GM12875 (cell line): ENCODE measurements around the gene SHD.

Source experiments
- H3K4me3 ChIP-seq: one replicate; pipeline ENCODE4 v1.5.1; 2011; ENCODE audit warnings: low read depth, low read length, control low read depth
- TF ChIP-seq, protein P1 (sequence below): IDR thresholded peaks from 2 replicates; pipeline ENCODE4 v1.5.1; 2011; ENCODE audit warnings: low read depth, mild to moderate bottlenecking, control low read depth, inconsistent platforms, low read length, moderate library complexity, borderline replicate concordance; ENCODE audit not compliant: insufficient read depth

The SHD gene

DNA sequence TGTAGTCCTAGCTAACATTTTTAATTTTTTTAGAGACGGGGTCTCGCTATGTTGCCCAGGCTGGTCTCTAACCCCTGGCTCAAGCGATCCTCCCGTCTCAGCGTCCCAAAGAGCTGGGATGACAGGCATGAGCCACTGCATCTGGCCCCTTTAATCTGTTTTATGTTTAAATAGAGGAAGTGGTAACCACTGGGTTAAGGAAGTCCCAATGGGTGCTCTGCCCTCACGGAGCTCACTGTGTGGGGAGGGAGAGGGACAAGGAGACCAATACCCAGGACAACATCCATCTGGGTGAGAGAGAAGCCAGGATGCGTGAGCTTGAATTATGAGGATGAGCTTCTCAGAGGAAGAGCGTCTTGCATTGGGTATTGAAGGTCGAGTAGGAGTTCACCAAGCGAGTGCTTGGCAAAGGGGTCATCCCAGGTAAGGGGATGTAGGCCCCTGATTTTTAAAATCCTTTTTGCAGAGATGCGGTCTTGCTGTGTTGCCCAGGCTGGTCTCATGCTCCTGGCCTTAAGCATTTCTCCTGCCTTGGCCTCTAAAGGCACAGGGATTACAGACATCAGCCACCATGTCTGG, 18.4 kb upstream of the SHD start:
- TF ChIP-seq, protein P1, sequence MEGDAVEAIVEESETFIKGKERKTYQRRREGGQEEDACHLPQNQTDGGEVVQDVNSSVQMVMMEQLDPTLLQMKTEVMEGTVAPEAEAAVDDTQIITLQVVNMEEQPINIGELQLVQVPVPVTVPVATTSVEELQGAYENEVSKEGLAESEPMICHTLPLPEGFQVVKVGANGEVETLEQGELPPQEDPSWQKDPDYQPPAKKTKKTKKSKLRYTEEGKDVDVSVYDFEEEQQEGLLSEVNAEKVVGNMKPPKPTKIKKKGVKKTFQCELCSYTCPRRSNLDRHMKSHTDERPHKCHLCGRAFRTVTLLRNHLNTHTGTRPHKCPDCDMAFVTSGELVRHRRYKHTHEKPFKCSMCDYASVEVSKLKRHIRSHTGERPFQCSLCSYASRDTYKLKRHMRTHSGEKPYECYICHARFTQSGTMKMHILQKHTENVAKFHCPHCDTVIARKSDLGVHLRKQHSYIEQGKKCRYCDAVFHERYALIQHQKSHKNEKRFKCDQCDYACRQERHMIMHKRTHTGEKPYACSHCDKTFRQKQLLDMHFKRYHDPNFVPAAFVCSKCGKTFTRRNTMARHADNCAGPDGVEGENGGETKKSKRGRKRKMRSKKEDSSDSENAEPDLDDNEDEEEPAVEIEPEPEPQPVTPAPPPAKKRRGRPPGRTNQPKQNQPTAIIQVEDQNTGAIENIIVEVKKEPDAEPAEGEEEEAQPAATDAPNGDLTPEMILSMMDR = no peak
- no peak overlapping the region for H3K4me3 ChIP-seq

DNA sequence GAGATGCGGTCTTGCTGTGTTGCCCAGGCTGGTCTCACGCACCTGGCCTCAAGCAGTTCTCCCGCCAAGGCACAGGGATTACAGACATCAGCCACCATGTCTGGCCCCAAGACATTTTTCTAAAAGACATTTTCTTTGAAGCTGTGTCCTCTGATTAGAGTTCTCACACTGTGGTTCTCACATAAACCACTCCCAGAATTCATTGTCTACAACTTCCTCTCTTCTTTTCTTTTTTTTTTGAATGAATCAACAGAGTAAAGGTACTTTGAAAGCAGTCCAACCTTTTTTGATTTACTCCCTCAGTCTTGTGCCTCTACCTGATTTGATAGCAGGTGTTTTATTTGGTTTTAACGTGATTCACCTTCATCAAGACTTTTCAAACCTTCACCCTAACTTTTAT, 14.3 kb upstream of the SHD start:
- no peak overlapping the region for H3K4me3 ChIP-seq
- TF ChIP-seq, protein P1 = no peak

DNA sequence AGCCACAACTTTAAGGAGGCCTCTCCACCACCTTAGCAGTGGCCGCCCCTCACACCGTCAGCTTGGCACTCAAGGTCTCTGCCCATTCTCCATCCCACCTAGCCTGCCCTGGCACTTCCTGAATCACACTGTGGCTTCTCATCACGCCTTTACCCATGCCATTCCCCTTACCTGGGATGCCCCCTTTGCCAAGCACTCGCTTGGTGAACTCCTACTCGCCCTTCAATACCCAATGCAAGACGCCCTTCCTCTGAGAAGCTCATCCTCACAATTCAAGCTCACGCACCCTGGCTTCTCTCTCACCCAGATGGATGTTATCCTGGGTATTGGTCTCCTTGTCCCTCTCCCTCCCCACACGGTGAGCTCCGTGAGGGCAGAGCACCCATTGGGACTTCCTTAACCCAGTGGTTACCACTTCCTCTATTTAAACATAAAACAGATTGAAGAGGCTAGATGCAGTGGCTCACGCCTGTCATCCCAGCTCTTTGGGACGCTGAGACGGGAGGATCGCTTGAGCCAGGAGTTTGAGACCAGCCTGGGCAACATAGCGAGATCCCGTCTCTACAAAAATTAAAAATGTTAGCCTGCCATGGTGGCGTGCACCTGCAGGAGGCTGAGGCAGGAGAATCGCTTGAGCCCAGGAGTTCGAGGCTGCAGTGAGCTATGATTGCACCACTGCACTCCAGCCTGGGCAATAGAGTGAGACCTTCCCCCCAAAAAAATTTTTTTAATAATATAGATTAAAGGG, 12.6 kb upstream of the SHD start:
- no peak overlapping the region for H3K4me3 ChIP-seq
- TF ChIP-seq, protein P1 = no peak

DNA sequence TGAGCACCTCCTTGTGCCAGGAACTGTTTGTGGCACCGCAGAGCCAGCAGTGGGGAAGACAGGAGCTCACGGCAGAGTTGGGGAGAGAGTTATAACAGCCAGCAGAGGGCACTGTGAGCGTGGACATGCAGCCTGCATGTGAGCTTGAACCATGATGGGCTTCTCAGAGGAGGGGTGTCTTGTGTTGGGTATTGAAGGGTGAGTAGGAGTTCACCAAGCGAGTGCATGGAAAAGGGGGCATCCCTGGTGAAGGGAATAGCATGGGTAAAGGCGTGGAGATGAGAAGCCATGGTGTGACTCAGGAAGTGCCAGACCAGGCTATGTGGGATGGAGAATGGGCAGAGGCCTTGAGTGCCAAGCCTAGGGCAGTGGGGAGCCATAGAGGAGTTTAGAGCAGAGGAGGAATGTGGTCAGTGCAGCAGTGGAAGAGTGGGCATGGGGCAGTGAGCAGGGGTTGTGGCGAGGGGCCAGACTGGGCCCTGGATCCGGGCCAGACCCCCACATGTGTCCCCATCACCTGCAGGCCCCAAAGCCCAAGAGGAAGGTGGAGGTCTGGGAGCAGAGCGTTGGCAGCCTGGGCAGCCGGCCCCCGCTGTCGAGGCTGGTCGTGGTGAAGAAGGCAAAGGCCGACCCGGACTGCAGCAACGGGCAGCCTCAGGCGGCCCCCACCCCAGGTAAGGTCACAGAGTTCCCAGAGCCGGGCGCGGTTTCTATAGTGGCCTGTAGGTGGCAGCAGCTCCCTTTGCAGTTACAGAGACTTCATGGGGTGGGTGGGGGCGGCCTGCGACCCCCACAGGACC, 11.8 kb upstream of the SHD start:
- H3K4me3 ChIP-seq = no peak overlapping the region
- TF ChIP-seq, protein P1 = peak; percentile 80

DNA sequence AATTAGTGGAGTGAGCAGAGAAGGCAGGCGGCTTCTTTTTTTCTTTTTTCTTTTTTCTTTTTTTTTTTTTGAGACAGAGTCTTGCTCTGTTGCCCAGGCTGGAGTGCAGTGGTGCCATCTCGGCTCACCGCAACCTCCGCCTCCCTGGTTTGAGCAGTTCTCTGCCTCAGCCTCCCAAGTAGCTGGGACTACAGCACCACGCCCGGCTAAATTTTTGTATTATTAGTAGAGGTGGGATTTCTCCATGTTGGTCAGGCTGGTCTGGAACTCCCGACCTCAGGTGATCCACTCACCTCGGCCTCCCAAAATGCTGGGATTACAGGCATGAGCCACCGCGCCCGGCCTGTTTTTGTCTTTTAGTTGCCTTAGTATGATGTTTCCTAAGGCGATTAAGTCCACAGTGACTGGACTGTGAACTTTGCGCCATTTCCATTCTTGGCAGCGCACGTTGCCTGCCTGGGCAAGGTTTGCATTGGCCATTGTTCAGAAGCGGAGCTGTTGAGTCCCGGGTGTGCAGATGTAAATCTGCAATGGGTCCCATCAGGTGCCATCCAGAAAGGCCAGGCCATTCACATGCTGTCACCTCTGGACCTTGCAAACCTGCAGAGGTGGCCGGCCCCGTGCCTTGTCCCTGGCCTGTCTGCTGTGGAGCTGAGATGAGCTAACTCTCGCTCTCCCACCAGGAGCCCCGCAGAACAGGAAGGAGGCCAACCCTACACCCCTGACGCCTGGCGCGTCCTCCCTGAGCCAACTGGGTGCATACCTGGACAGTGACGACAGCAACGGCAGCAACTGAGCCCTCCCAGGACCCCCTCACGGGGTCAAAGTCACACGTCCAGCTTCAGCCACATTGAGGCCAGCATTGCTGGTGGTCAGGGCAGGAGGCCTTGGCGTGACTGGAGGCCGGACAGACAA, 10.9 kb upstream of the SHD start:
- no peak overlapping the region for H3K4me3 ChIP-seq
- TF ChIP-seq, protein P1 = no peak

DNA sequence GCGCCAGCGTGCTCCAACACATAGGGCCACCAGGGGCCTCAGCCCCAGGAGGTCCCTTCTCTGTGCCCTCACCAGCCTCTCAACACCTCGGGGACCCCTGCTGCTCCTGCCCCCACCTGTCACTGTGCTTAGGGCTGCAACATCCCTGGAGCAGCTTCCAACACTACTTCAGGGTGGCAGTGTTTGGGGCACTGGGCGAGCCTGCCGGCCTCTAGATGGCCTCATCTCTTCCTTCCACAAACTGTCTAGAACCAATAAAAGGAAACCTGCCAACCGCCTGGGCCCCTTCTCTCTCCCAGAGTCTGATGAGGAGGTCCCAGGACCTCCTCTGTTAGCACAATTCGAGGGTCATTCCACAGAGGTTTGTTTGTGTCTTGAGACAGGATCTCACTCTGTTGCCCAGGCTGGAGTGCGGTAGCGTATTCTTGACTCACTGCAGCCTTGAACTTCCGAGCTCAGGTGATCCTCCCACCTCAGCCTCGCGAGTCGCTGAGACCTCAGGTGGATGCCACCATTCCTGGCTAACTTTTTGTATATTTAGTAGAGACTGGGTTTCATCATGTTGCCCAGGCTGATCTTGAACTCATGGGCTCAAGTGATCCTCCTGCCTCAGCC, 10.1 kb upstream of the SHD start:
- TF ChIP-seq, protein P1 = no peak
- no peak overlapping the region for H3K4me3 ChIP-seq
